HPDE6-E6E7 (cell line): Measurements from ENCODE around the gene OR2T10.
"Not testable (repeated sequence)": the region's sequence is repeated elsewhere in the genome, so short reads cannot be mapped to it uniquely, and the experiment has no call there.

Experiments
- DNase-seq: peaks from one replicate; pipeline ENCODE4 v3.0.0; 2011; ENCODE audit warnings: missing footprints; ENCODE audit errors: extremely low spot score

The OR2T10 gene

GRCh38 chr1:248596615-248597014 lies 885 bp downstream of the OR2T10 start:
- no peak for DNase-seq

- no peak for DNase-seq
Observed at GRCh38 chr1:248593226-248593625, 4.3 kb downstream of the OR2T10 start.

GRCh38 chr1:248592655-248593054 lies 4.8 kb downstream of the OR2T10 start:
- no peak for DNase-seq

GRCh38 chr1:248590055-248590454 lies 7.4 kb downstream of the OR2T10 start:
- DNase-seq: no peak

- no peak for DNase-seq
Observed at GRCh38 chr1:248589334-248589733, 8.2 kb downstream of the OR2T10 start.

DNA sequence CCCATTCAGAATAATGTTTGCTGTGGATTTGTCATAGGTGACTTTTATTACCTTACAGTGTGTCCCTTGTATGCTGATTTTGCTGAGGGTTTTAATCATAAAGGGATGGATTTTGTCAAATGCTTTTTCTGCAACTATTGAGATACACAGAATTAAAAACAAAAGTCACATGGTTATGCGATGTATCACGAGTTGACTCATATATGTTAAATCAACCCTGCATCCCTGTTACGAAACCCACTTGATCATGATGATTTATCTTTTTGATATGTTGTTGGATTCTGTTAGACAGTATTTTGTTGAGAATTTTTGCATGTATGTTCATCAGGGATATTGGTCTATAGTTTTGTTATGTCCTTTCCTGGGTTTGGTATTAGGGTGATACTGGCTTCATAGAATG lies 12.2 kb downstream of the OR2T10 start:
- DNase-seq: no peak

- DNase-seq: no peak
Observed at GRCh38 chr1:248576260-248576980, 21.1 kb downstream of the OR2T10 start.

GRCh38 chr1:248574657-248575056 lies 22.8 kb downstream of the OR2T10 start, which contains the start of gene OR2T34:
Gene OR2T34, minus strand, starts transcription at chr1:248574757. Its CDS starts 0 bp downstream, at chr1:248574757.
- not testable (repeated sequence) for DNase-seq

- DNase-seq: not testable (repeated sequence)
Observed at GRCh38 chr1:248573856-248574255, 23.6 kb downstream of the OR2T10 start.

DNA sequence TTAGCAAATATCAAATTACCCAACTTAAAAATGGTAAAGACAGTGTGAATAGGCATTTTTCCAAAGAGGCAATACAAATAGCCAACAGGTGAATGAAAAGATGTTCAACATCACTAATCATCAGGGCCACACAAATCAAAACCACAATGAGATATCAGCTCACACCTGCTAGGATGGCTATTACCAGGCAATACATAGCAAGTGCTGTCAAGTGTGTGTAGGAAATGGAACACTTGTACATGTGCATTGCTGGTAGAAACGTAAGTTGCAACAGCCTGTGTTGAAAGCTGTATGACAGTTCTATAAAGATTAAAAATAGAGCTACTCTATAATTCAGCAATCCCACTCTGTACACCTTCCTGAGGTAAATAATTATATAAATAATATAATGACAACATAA lies 25.5 kb downstream of the OR2T10 start:
- DNase-seq: not testable (repeated sequence)

DNA sequence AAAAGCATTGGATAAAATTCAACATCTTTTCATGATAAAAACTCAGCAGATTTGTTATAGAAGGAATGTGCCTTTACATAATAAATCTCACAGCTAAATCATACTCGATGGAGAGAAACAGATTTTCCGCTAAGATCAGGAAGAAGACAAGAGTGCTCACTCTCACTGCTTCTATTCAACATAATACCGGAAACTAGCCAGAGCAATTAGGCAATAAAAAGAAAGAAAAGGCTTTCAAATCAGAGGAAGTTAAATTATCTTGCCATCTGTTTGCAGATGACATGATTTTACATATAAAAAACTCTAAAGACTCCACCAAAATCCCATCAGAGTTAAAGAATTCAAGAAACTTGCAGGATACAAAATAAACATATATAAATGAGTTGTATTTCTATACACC lies 26.7 kb downstream of the OR2T10 start:
- DNase-seq: not testable (repeated sequence)

- DNase-seq: not testable (repeated sequence)
Observed at GRCh38 chr1:248569049-248569448, 28.5 kb downstream of the OR2T10 start.

DNA sequence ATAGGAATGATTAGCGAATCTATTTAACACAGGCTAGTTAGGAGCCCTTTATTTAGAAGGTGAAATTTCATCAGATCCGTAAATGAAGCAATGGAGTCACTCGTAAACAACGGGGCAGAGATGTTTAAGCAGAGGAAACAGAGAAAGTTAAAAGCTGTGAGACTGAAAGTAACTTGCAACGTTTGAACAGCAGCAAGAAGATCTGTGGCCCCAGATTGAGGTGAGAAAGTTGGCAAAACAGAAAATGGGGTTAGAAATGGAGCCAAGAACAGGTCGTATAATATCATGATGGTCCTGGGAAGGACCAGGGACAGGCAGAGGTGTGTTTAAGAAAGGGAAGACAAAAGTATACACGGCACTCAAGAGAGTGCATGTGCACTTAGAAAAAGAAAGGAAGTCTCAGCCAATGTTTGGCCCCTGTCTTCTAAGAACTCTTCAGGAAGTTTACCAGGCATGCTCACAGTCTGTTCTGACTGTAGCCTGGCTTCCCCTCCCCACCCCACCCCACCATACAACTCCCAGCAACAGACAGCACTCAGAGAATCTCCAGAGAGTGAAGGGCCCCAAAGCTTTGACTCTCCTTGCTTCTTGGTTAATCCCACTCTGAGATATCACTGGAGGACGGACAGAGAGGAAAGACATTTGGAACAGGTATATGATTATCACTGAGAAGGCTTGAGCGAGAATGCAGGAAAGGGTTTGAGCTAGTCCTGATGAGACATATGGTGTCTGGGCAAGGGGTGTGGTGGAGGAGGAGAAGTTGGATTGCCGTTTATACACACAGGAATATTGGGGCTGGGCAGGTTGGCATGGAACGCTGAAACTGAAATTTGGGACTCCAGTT lies 31.7 kb downstream of the OR2T10 start:
- not testable (repeated sequence) for DNase-seq

DNA sequence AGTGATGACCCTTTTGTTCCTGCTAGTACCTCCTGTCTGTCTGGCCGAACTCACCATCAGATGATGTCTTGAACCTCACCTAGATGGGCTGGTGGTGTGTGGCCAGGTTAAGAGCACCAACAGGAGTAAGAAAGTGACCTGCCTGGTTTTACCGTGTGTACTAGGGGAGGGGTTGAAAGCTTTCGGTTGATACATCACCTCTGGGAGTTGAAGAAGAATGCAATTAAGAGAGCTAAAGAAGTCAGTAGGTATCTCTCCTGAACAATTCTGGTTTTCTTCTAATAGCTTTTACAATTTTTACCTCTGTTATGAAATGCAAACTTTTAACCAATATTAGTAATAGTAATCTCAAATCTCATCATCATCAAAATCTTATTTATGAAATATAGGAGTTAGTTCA lies 34.8 kb downstream of the OR2T10 start, which contains the start of gene OR2T29:
OR2T29 (minus strand) TSS at position 101 of the 400 bp plus-strand sequence. CDS start 3,281 bp downstream, outside the sequence.
- DNase-seq: not testable (repeated sequence)

DNA sequence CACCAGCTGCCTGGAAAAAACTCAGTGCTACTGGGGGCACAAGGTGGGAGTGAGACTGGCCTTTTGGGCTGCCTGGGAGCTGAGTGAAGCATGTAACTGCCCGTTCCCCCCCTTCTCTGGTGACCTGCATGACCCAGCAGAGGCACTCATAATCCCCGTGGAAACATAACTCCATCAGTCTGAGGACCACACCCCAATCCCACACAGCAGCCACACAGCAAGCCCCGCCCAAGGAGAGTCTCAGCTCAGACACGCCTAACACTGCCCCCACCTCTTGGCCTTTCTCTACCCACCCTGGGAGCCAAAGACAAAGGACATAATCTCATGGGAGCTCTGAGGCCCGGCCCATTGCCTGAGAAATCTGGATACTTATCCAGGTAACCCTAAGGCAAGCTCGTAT lies 46.5 kb downstream of the OR2T10 start:
- DNase-seq: not testable (repeated sequence)

DNA sequence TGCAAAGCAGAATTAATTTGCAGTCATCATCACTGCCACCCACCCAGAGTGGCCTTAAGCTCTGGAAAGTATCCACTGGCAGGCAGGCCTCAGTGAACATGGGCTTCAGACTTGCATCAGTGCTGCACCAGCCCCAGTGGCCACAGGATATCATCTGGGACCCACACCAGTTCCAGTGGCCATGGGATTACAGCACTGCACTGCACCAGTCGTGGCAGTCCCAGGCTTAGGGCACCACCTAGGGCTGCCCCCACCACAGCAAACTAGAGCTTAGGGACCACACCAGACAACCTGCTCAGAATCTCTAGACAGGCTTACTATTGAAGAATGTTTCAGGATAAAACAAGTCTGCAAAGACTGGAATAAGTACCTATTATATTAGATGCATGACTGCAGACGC lies 50.1 kb downstream of the OR2T10 start:
- DNase-seq: not testable (repeated sequence)
